ENCODE results near the gene CCDC120.

CCDC120 gene

GRCh38 chrX:49054073-49054762 is 4.6 kb upstream of the CCDC120 start:
- H3K4me1 Mint-ChIP-seq (ENCODE audit: low read depth): peaks cover 44% of the 10 kb centered on the region
- H3K4me3 Mint-ChIP-seq: peak overlapping the region; percentile 87
- H3K27ac Mint-ChIP-seq: peak overlapping the region; percentile 92
- no peaks in the 10 kb centered on the region for H3K36me3 Mint-ChIP-seq (ENCODE audit: low read depth)
- no peaks in the 10 kb centered on the region for H3K9me3 Mint-ChIP-seq
- H3K27me3 Mint-ChIP-seq: no peaks in the 10 kb centered on the region

- H3K4me1 Mint-ChIP-seq (ENCODE audit: low read depth): peaks cover 32% of the 10 kb centered on the region
- no peak overlapping the region for H3K4me3 Mint-ChIP-seq
- H3K36me3 Mint-ChIP-seq (ENCODE audit: low read depth): no peaks in the 10 kb centered on the region
- no peaks in the 10 kb centered on the region for H3K27me3 Mint-ChIP-seq
- H3K9me3 Mint-ChIP-seq: no peaks in the 10 kb centered on the region
- no peak overlapping the region for H3K27ac Mint-ChIP-seq
Observed at GRCh38 chrX:49059201-49059600, 402 bp downstream of the CCDC120 start.

- peaks cover 27% of the 10 kb centered on the region for H3K4me1 Mint-ChIP-seq (ENCODE audit: low read depth)
- H3K36me3 Mint-ChIP-seq (ENCODE audit: low read depth): no peaks in the 10 kb centered on the region
- no peak overlapping the region for H3K27ac Mint-ChIP-seq
- H3K9me3 Mint-ChIP-seq: no peaks in the 10 kb centered on the region
- no peaks in the 10 kb centered on the region for H3K27me3 Mint-ChIP-seq
- no peak overlapping the region for H3K4me3 Mint-ChIP-seq
Observed at GRCh38 chrX:49059681-49060085, 884 bp downstream of the CCDC120 start.

GRCh38 chrX:49060914-49061313 is 2.1 kb downstream of the CCDC120 start:
- no peaks in the 10 kb centered on the region for H3K36me3 Mint-ChIP-seq (ENCODE audit: low read depth)
- no peak overlapping the region for H3K27ac Mint-ChIP-seq
- peaks cover 16% of the 10 kb centered on the region for H3K4me1 Mint-ChIP-seq (ENCODE audit: low read depth)
- H3K27me3 Mint-ChIP-seq: no peaks in the 10 kb centered on the region
- no peaks in the 10 kb centered on the region for H3K9me3 Mint-ChIP-seq
- no peak overlapping the region for H3K4me3 Mint-ChIP-seq

- Mint-ChIP-seq H3K4me1 (ENCODE audit: low read depth) (peaks cover 14% of the 10 kb centered on the region), H3K27me3 (no peaks in the 10 kb centered on the region), H3K9me3 (no peaks in the 10 kb centered on the region), H3K27ac (no peak overlapping the region), H3K4me3 (no peak overlapping the region), H3K36me3 (ENCODE audit: low read depth) (no peaks in the 10 kb centered on the region)
Observed at GRCh38 chrX:49061490-49061889, 2.7 kb downstream of the CCDC120 start.

- no peaks in the 10 kb centered on the region for H3K36me3 Mint-ChIP-seq (ENCODE audit: low read depth)
- no peak overlapping the region for H3K27ac Mint-ChIP-seq
- no peak overlapping the region for H3K4me3 Mint-ChIP-seq
- H3K4me1 Mint-ChIP-seq (ENCODE audit: low read depth): peaks cover 10% of the 10 kb centered on the region
- H3K9me3 Mint-ChIP-seq: no peaks in the 10 kb centered on the region
- no peaks in the 10 kb centered on the region for H3K27me3 Mint-ChIP-seq
Observed at GRCh38 chrX:49061916-49062315, 3.1 kb downstream of the CCDC120 start.

GRCh38 chrX:49063715-49064114 is 4.9 kb downstream of the CCDC120 start:
- no peaks in the 10 kb centered on the region for H3K36me3 Mint-ChIP-seq (ENCODE audit: low read depth)
- H3K4me1 Mint-ChIP-seq (ENCODE audit: low read depth): no peaks in the 10 kb centered on the region
- H3K27ac Mint-ChIP-seq: no peak overlapping the region
- H3K4me3 Mint-ChIP-seq: no peak overlapping the region
- no peaks in the 10 kb centered on the region for H3K9me3 Mint-ChIP-seq
- H3K27me3 Mint-ChIP-seq: no peaks in the 10 kb centered on the region

- no peak overlapping the region for H3K27ac Mint-ChIP-seq
- no peaks in the 10 kb centered on the region for H3K36me3 Mint-ChIP-seq (ENCODE audit: low read depth)
- H3K9me3 Mint-ChIP-seq: no peaks in the 10 kb centered on the region
- H3K4me3 Mint-ChIP-seq: no peak overlapping the region
- H3K4me1 Mint-ChIP-seq (ENCODE audit: low read depth): no peaks in the 10 kb centered on the region
- H3K27me3 Mint-ChIP-seq: no peaks in the 10 kb centered on the region
Observed at GRCh38 chrX:49064303-49064702, 5.5 kb downstream of the CCDC120 start.

- Mint-ChIP-seq H3K4me1 (ENCODE audit: low read depth) (no peaks in the 10 kb centered on the region), H3K9me3 (no peaks in the 10 kb centered on the region), H3K4me3 (no peak overlapping the region), H3K36me3 (ENCODE audit: low read depth) (no peaks in the 10 kb centered on the region), H3K27ac (no peak overlapping the region), H3K27me3 (no peaks in the 10 kb centered on the region)
Observed at GRCh38 chrX:49064735-49065134, 5.9 kb downstream of the CCDC120 start.

GRCh38 chrX:49066278-49066677 is 7.5 kb downstream of the CCDC120 start:
- H3K27ac Mint-ChIP-seq: no peak overlapping the region
- H3K36me3 Mint-ChIP-seq (ENCODE audit: low read depth): no peaks in the 10 kb centered on the region
- no peaks in the 10 kb centered on the region for H3K27me3 Mint-ChIP-seq
- no peak overlapping the region for H3K4me3 Mint-ChIP-seq
- no peaks in the 10 kb centered on the region for H3K4me1 Mint-ChIP-seq (ENCODE audit: low read depth)
- H3K9me3 Mint-ChIP-seq: no peaks in the 10 kb centered on the region

- H3K4me3 Mint-ChIP-seq: no peak overlapping the region
- no peaks in the 10 kb centered on the region for H3K27me3 Mint-ChIP-seq
- H3K27ac Mint-ChIP-seq: no peak overlapping the region
- no peaks in the 10 kb centered on the region for H3K36me3 Mint-ChIP-seq (ENCODE audit: low read depth)
- no peaks in the 10 kb centered on the region for H3K4me1 Mint-ChIP-seq (ENCODE audit: low read depth)
- no peaks in the 10 kb centered on the region for H3K9me3 Mint-ChIP-seq
Observed at GRCh38 chrX:49066690-49067089, 7.9 kb downstream of the CCDC120 start.

GRCh38 chrX:49067285-49068120 is 8.7 kb downstream of the CCDC120 start:
- Mint-ChIP-seq H3K36me3 (ENCODE audit: low read depth) (no peaks in the 10 kb centered on the region), H3K27ac (no peak overlapping the region), H3K27me3 (no peaks in the 10 kb centered on the region)

GRCh38 chrX:49069038-49069437 is 10.2 kb downstream of the CCDC120 start:
- no peaks in the 10 kb centered on the region for H3K27me3 Mint-ChIP-seq
- H3K36me3 Mint-ChIP-seq (ENCODE audit: low read depth): peaks cover under 1% of the 10 kb centered on the region
- no peak overlapping the region for H3K27ac Mint-ChIP-seq

More at GRCh38 chrX:49067285-49068120, 8.7 kb downstream of the CCDC120 start:
- Mint-ChIP-seq H3K4me1 (ENCODE audit: low read depth) (no peaks in the 10 kb centered on the region), H3K9me3 (no peaks in the 10 kb centered on the region), H3K4me3 (no peak overlapping the region)

GRCh38 chrX:49070988-49071387 is 12.2 kb downstream of the CCDC120 start:
- Mint-ChIP-seq H3K36me3 (ENCODE audit: low read depth) (peaks cover 3% of the 10 kb centered on the region), H3K27me3 (no peaks in the 10 kb centered on the region), H3K27ac (no peak overlapping the region), H3K4me3 (no peak overlapping the region), H3K9me3 (no peaks in the 10 kb centered on the region), H3K4me1 (ENCODE audit: low read depth) (peaks cover 12% of the 10 kb centered on the region)

More at GRCh38 chrX:49069038-49069437, 10.2 kb downstream of the CCDC120 start:
- Mint-ChIP-seq H3K9me3 (no peaks in the 10 kb centered on the region), H3K4me3 (no peak overlapping the region), H3K4me1 (ENCODE audit: low read depth) (peaks cover 9% of the 10 kb centered on the region)

- Mint-ChIP-seq H3K4me3 (peak overlapping the region; percentile 23), H3K36me3 (ENCODE audit: low read depth) (peaks cover 3% of the 10 kb centered on the region), H3K9me3 (no peaks in the 10 kb centered on the region), H3K4me1 (ENCODE audit: low read depth) (peaks cover 12% of the 10 kb centered on the region), H3K27me3 (no peaks in the 10 kb centered on the region), H3K27ac (no peak overlapping the region)
Observed at GRCh38 chrX:49071877-49072711, 13.3 kb downstream of the CCDC120 start.

Data from stimulated activated naive CD8-positive, alpha-beta T cell treated with anti-CD3 and anti-CD28 coated beads, Interleukin-15, Interleukin-2, amounts not matched to agents 100 ng/mL and 50 ng/mL, for 24 hours (primary cell).